Measurements from ENCODE around the gene PLOD2. TPM values are rescaled to one million over a fixed set of nuclear protein-coding genes. Genes with fewer than 3 reads are reported as not detected.

PLOD2 gene
- total RNA-seq, 1 experiment from 2014 or later, result 36.6 TPM

- CTCF ChIA-PET, result interaction anchor here (1.0 to 1.3 kb wide), 2 partner anchors 87 to 89 kb away, joined by 3 to 4 read pairs; no protein-coding TSS in a partner anchor
These were observed 60.0 kb downstream of the PLOD2 start for GRCh38 chr3:146100825-146101444.

More at GRCh38 chr3:146100825-146101444, 60.0 kb downstream of the PLOD2 start:
- Mint-ChIP-seq H3K36me3 (peaks cover 7% of the 10 kb centered on the region), H3K4me1 (peaks cover 45% of the 10 kb centered on the region), H3K9me3 (no peaks in the 10 kb centered on the region), H3K27ac (peak overlapping the region; percentile 84), H3K4me3 (no peak overlapping the region), H3K27me3 (ENCODE audit: low read depth) (no peaks in the 10 kb centered on the region)
- TF ChIP-seq FOXP4 (CRISPR knock-in tag; IDR thresholded peaks at IDR 0.05) (no peak), ARID4B (CRISPR knock-in tag; IDR thresholded peaks at IDR 0.05; ENCODE audit: borderline replicate concordance) (no peak), MXD4 (CRISPR knock-in tag; IDR thresholded peaks at IDR 0.05; ENCODE audit: borderline replicate concordance) (no peak), ELF4 (CRISPR knock-in tag; IDR thresholded peaks at IDR 0.05; ENCODE audit: low read depth) (no peak), ATF1 (CRISPR knock-in tag; IDR thresholded peaks at IDR 0.05) (no peak), MAX (CRISPR knock-in tag; IDR thresholded peaks at IDR 0.05) (no peak), NR2C2 (CRISPR knock-in tag; IDR thresholded peaks at IDR 0.05) (no peak), ZNF425 (CRISPR knock-in tag; conservative IDR thresholded peaks at IDR 0.05) (no peak)
- POLR2A ChIA-PET, result no interaction called here
- no peak for DNase-seq (ENCODE audit: low spot score)
- ATAC-seq, result no peak
